ENCODE results near the gene PRAF2. TPM values are rescaled to one million over a fixed set of nuclear protein-coding genes. Genes with fewer than 3 reads are reported as not detected.

The PRAF2 gene
- 7.3 and 9.8 TPM in 2 replicates for total RNA-seq

GRCh38 chrX:49073601-49074575 is at the start of gene PRAF2:
Gene PRAF2, minus strand, starts transcription at chrX:49074002. Its CDS starts 15 bp downstream, at chrX:49073987.

GRCh38 chrX:49079489-49080428 is 6.0 kb upstream of the PRAF2 start, which contains the start of gene WDR45:
Gene WDR45, minus strand, starts transcription at chrX:49079887. Its CDS starts 1,792 bp downstream, at chrX:49078095.

GRCh38 chrX:49058794-49059193 is 15.0 kb downstream of the PRAF2 start, which contains the start of gene CCDC120:
Gene CCDC120, plus strand, starts transcription at chrX:49058999. Its CDS starts 3,043 bp downstream, at chrX:49062042.

GRCh38 chrX:49043220-49043986 is 30.4 kb downstream of the PRAF2 start, which contains the start of gene TFE3:
Gene TFE3, minus strand, starts transcription at chrX:49043357. Its CDS starts 131 bp downstream, at chrX:49043226.

Small RNA genes lying within 50 kb of the gene (small RNA-seq; reads per million reads assigned to genes)
- gene RNU4-52P, result not detected

Other genes starting within 250 kb of the PRAF2 start
- gene ERAS, start 247.5 kb downstream of the PRAF2 start, total RNA-seq, result not detected in 2 replicates
- 0.29 TPM in 1 of 2 replicates, not detected in the other for gene PCSK1N, start 238.4 kb downstream of the PRAF2 start, total RNA-seq
- gene TIMM17B, start 176.2 kb downstream of the PRAF2 start, total RNA-seq, result 21.0 and 31.0 TPM in 2 replicates
- 45.4 and 50.0 TPM in 2 replicates for gene PQBP1, start 176.1 kb downstream of the PRAF2 start, total RNA-seq
- 20.5 and 22.9 TPM in 2 replicates for gene SLC35A2, start 162.4 kb downstream of the PRAF2 start, total RNA-seq
- 6.8 and 7.8 TPM in 2 replicates for gene PIM2, start 155.0 kb downstream of the PRAF2 start, total RNA-seq
- gene OTUD5, start 116.4 kb downstream of the PRAF2 start, total RNA-seq, result 33.1 and 40.2 TPM in 2 replicates
- 0.19 and 0.33 TPM in 2 replicates for gene KCND1, start 102.2 kb downstream of the PRAF2 start, total RNA-seq
- gene GRIPAP1, start 71.7 kb downstream of the PRAF2 start, total RNA-seq, result 17.0 and 18.3 TPM in 2 replicates
- 30.4 and 31.7 TPM in 2 replicates for gene TFE3, start 30.6 kb downstream of the PRAF2 start, total RNA-seq
- 1.5 and 1.6 TPM in 2 replicates for gene CCDC120, start 15.0 kb downstream of the PRAF2 start, total RNA-seq
- 24.5 and 36.4 TPM in 2 replicates for gene WDR45, start 5.9 kb upstream of the PRAF2 start, total RNA-seq
- gene GPKOW, start 49.7 kb upstream of the PRAF2 start, total RNA-seq, result 18.9 and 22.5 TPM in 2 replicates
- gene MAGIX, start 88.8 kb upstream of the PRAF2 start, total RNA-seq, result 0.65 and 0.76 TPM in 2 replicates
- gene PLP2, start 97.9 kb upstream of the PRAF2 start, total RNA-seq, result 44.4 and 45.8 TPM in 2 replicates
- gene PRICKLE3, start 112.4 kb upstream of the PRAF2 start, total RNA-seq, result 5.8 and 7.2 TPM in 2 replicates
- gene SYP, start 126.2 kb upstream of the PRAF2 start, total RNA-seq, result under 0.01 and 0.10 TPM in 2 replicates
- under 0.01 TPM in 1 of 2 replicates, not detected in the other for gene CACNA1F, start 159.3 kb upstream of the PRAF2 start, total RNA-seq
- 13.9 and 18.6 TPM in 2 replicates for gene CCDC22, start 161.5 kb upstream of the PRAF2 start, total RNA-seq
- 0.33 TPM in 1 of 2 replicates, not detected in the other for gene FOXP3, start 190.7 kb upstream of the PRAF2 start, total RNA-seq
- gene PPP1R3F, start 195.8 kb upstream of the PRAF2 start, total RNA-seq, result 1.3 and 2.1 TPM in 2 replicates
- not detected in 2 replicates for gene GAGE10, start 229.6 kb upstream of the PRAF2 start, total RNA-seq
- not detected in 2 replicates for gene GAGE12J, start 248.0 kb upstream of the PRAF2 start, total RNA-seq